GM12891 (cell line): ENCODE results near the gene CSNK1G3.

ENCODE experiments used
- POLR2A ChIP-seq: IDR thresholded peaks from 2 replicates; pipeline ENCODE4 v1.6.1; 2011; ENCODE audit warnings: low read depth, low read length, control low read depth
- POLR2AphosphoS5 ChIP-seq: IDR thresholded peaks from 2 replicates; pipeline ENCODE4 v1.6.1; 2011; ENCODE audit warnings: low read depth, low read length, control low read depth
- TAF1 ChIP-seq: IDR thresholded peaks from 2 replicates; pipeline ENCODE4 v1.6.1; 2011; ENCODE audit warnings: low read depth, low read length, control low read depth

GRCh38 chr5:123520677-123521247 is 8.8 kb downstream of the CSNK1G3 start:
- TF ChIP-seq POLR2A (no peak), POLR2AphosphoS5 (no peak), TAF1 (no peak)
